ENCODE results near the gene DCBLD1.

DNA sequence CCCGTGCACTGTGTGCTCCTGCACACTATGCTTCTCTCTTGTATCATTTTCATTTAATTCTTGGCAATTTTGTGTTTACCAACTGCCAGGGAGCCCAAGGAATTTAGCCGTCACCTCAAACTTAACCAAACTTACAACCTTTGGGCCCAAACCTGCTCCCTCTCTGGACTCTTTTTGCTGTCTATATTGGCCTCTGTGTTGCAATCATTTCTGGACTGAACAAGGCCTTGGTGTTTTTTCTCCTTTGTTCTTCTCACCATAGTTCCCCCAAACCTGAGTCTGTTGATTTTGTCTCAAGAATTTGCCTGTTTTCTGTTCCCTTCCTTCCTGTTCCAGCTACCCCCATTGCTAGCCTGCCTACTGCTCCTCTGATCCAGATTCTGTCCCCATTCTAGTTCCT, 19.2 kb downstream of the DCBLD1 start:
- TF ChIP-seq, protein P1, sequence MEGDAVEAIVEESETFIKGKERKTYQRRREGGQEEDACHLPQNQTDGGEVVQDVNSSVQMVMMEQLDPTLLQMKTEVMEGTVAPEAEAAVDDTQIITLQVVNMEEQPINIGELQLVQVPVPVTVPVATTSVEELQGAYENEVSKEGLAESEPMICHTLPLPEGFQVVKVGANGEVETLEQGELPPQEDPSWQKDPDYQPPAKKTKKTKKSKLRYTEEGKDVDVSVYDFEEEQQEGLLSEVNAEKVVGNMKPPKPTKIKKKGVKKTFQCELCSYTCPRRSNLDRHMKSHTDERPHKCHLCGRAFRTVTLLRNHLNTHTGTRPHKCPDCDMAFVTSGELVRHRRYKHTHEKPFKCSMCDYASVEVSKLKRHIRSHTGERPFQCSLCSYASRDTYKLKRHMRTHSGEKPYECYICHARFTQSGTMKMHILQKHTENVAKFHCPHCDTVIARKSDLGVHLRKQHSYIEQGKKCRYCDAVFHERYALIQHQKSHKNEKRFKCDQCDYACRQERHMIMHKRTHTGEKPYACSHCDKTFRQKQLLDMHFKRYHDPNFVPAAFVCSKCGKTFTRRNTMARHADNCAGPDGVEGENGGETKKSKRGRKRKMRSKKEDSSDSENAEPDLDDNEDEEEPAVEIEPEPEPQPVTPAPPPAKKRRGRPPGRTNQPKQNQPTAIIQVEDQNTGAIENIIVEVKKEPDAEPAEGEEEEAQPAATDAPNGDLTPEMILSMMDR (IDR thresholded peaks at IDR 0.05; ENCODE audit: insufficient read depth, low read length, poor library complexity, severe bottlenecking) = no peak
- no peak for TF ChIP-seq EZH2phosphoT487 (conservative IDR thresholded peaks at IDR 0.05; ENCODE audit: low read length)
